Fibroblast of pulmonary artery (primary cell): Measurements from ENCODE around the gene MALL.

ENCODE experiments used
- DNase-seq: peaks from one replicate; pipeline ENCODE4 v3.0.0-alpha.2; 2010; ENCODE audit warnings: low read depth
- H3K4me3 ChIP-seq: replicated peaks from 2 replicates; pipeline ENCODE4 v1.5.1; 2011; ENCODE audit warnings: low read depth, mild to moderate bottlenecking, control low read depth, low read length, moderate library complexity
- TF ChIP-seq, protein P1 (sequence below): IDR thresholded peaks from 2 replicates; pipeline ENCODE4 v1.5.1; 2011; ENCODE audit warnings: mild to moderate bottlenecking, control low read depth, low read length, inconsistent platforms; ENCODE audit errors: missing control alignments

Gene MALL

DNA sequence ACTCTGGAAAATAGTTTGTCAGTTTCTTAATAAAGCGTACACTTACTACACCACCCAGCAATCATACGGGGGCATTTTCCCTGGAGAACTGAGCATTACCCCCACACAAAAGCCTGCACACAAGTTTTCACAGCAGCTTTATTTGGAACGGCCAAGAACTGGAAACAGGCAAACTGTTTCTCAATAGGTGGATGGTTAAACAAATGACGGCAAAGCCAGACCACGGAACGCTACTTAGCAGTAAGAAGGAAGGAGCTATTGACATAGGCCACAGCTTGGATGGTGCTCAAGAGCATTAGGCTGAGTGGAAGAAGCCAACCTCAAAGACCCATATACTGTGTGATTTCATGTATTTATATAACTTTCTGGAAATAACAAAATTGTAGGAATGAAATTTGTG is 9.0 kb downstream of the MALL start:
- peak; percentile 75 for DNase-seq
- TF ChIP-seq, protein P1, sequence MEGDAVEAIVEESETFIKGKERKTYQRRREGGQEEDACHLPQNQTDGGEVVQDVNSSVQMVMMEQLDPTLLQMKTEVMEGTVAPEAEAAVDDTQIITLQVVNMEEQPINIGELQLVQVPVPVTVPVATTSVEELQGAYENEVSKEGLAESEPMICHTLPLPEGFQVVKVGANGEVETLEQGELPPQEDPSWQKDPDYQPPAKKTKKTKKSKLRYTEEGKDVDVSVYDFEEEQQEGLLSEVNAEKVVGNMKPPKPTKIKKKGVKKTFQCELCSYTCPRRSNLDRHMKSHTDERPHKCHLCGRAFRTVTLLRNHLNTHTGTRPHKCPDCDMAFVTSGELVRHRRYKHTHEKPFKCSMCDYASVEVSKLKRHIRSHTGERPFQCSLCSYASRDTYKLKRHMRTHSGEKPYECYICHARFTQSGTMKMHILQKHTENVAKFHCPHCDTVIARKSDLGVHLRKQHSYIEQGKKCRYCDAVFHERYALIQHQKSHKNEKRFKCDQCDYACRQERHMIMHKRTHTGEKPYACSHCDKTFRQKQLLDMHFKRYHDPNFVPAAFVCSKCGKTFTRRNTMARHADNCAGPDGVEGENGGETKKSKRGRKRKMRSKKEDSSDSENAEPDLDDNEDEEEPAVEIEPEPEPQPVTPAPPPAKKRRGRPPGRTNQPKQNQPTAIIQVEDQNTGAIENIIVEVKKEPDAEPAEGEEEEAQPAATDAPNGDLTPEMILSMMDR = no peak
- no peak overlapping the region for H3K4me3 ChIP-seq

DNA sequence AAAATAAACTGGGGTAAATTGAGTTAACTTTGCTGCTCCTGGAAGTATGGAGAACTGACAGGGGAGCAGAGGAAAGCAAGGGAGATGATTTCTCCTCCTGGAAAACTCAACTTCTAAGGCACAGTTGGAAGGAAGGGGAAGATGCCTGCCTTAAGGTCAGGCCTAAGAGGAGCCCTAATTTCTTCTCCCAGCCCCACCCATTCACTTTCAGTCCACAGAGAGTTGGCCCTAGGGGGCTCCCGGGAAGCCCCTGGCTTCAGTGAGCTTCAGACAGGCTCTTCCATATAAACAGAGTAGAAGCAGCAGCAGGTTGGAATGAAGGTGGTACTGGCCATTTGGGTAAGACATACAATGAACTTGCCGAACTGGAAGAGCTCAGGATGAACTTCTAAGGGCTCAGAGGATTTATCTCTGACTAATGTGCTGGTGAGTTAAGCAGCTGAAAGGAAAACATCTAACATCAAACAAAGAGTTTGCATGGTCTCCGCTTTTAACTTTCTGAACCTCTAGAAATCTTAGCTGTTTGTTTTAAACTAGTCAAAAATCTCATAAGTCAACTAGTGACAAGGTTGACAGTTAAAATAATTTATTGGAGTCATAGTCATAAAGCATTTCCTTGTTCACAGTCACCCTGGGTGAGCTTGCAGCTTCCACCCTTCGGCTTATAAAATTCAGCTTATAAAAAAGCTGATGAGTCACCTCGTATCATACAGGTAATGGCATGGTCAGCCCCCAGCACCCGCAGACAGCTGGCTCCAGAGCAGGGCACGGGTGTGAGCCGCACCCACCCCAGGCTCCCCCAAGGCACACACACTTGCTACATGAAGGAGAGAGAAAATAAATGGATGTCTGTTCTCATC is 9.8 kb downstream of the MALL start:
- TF ChIP-seq, protein P1 = no peak
- peak; percentile 40 for DNase-seq
- no peak overlapping the region for H3K4me3 ChIP-seq

DNA sequence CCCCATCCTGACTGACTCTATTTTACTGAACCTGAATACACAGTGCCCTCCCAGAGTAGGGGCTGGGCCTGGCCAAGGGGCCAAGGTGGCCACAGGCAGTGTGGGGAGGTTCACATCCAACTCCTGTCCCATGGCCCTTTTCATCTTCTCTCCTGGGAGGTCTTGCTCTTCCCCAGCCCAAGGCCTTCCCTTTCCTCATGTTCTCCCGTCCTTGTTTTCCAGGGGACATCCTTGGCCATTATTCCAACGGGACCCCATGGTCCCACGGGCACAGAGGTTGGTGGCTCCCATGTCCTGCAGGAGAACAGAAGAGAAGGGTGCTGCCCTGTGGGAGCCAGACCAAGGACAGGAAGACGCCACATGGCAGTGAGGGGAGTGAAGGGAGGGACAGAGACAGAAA is 10.4 kb downstream of the MALL start:
- TF ChIP-seq, protein P1 = no peak
- H3K4me3 ChIP-seq = no peak overlapping the region
- no peak for DNase-seq

DNA sequence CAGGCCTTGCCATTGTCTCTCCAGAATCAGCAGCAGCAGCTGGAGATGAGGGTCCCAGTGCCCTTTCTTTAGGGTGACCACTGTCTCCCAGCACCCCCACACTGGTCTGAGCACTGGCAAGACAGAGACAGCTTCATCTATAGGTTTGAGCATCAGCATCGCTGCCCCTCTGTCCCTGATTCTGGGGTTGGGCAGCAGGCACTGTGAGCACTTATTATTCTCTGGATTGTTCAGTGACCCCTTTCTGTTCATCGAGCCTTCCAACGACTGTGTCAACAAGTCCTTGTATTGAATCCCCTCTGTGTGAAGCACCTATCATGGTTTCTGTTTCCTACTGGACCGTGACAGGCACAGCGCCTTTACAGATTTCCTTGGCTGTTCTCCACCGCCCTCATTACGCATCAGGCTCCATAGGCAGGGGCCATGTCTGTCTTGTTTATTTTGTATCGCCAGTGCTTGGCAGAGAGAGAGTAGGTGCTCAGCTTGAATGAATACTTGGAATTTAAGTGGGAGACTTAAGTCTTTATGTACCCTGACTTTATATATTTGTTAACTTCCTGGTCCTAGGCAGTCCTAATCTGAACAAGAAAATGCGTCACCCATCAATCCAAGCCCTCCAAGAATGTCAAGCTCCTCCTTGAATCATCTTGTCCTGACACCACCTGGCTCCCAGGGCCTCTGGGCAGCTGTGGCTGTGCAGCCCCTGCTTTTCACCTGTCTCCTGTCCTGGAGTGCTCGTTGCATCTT is 11.4 kb downstream of the MALL start:
- DNase-seq = no peak
- TF ChIP-seq, protein P1 = no peak
- no peak overlapping the region for H3K4me3 ChIP-seq

DNA sequence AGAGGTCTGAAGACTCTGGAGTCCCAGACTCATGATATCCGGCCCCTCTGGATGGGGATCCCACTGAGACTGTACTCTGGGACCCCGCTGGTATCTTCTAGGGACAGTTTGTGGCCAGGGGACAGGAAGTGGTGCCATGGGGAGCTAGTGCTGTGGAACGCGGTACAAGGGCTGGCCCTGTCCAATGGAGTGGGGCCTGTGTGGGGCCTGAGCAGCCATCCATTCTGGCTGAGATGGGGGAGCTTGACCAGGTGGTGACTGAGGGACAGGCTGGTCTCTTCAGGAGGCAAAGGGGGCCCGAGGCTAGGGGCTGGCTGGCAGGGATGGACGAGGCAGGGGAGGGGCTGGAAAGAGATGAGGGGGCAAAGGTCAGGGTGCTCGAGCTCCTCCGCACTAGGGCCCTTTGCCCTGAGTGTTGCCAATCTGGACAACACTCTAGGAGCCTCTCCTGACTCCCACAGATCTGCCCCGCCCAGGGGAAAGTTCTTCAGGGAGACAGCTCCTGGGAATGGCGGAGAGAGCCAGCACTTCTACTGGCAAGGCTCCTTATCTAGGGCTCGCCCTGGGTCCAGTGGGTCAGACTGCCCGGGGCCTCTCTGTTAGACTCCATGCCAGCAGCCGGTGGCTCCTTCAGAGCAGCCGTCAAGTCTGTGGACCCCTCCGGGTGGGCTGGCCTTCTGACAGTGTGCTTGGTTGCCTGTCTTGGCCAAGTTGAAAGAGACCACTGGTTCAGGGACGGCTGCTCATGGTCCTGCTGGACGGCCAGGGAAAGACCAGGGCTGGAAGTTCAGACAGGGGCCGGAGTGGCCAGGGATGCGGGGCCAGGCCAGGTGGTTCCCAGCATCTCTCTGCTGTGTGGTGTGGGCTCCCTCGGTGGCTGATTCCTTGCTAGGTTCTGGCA is 12.3 kb downstream of the MALL start:
- TF ChIP-seq, protein P1 = no peak
- DNase-seq = no peak
- H3K4me3 ChIP-seq = no peak overlapping the region

DNA sequence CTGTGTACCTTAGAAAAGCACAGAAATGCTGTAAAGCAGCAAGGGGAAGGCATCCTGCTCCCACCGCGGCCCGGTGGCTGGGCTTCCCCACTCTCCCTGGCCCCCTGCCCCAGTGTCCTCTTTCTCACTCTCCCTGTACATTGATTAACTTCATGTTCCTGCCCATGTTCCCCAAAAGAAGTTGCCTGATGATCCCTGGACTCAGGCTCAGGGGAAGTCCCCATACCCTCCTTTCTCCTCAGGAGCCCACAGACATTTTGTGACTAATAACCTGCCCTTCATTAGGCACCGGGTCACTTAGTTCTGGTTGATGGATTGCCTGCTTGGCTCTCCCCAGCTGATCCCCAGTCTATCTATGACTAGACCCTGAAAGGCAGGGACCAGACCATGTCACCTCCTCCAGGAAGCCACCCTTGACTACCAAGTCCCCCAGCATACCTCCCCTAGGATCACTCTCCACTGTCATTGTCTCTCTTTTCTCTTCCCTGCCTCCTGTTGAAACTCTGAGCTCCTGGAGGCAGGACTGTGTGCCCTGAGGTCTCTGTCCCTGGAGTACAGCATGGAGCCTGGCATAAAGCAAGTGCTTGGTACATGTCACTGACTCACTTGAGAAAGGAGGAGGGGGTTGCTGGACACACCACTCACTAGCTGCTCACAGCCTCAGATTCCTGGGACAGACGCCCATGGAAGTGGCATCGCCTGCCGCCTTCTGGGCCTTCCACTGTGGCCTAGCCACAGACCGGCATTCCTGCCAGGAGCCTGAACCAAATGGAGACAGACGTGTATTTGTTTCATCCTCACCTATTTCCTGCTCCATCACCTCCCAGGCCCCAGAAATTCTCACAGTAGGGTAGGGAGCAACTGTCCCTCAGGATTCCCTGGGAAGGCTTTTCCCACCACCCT is 13.5 kb downstream of the MALL start:
- no peak for DNase-seq
- peak overlapping the region; percentile 14 for H3K4me3 ChIP-seq

More for the DNA sequence above, 13.5 kb downstream of the MALL start:
- TF ChIP-seq, protein P1 = no peak
